AG08396 (cell line): Measurements from ENCODE around the gene TTC13.

ENCODE experiments used
- DNase-seq: peaks from one replicate; pipeline ENCODE4 v3.0.0; 2012; ENCODE audit warnings: low spot score, mixed read lengths

Gene TTC13

GRCh38 chr1:230943048-230943593, 35.5 kb downstream of the TTC13 start:
- DNase-seq: no peak

GRCh38 chr1:230940848-230941247, 37.8 kb downstream of the TTC13 start:
- peak; percentile 35 for DNase-seq

- DNase-seq: no peak
Observed at GRCh38 chr1:230939806-230940489, 38.7 kb downstream of the TTC13 start.

- no peak for DNase-seq
Observed at GRCh38 chr1:230938924-230939368, 39.7 kb downstream of the TTC13 start.

GRCh38 chr1:230937371-230937770, 41.3 kb downstream of the TTC13 start:
- peak; percentile 17 for DNase-seq

- DNase-seq: no peak
Observed at GRCh38 chr1:230936475-230936874, 42.2 kb downstream of the TTC13 start.

GRCh38 chr1:230935852-230936251, 42.8 kb downstream of the TTC13 start:
- DNase-seq: no peak

GRCh38 chr1:230930986-230931385, 47.7 kb downstream of the TTC13 start:
- no peak for DNase-seq

- DNase-seq: no peak
Observed at GRCh38 chr1:230926182-230926581, 52.5 kb downstream of the TTC13 start.

GRCh38 chr1:230925608-230926007, 53.1 kb downstream of the TTC13 start:
- DNase-seq: no peak

GRCh38 chr1:230923176-230923575, 55.5 kb downstream of the TTC13 start:
- DNase-seq: no peak

- no peak for DNase-seq
Observed at GRCh38 chr1:230922620-230923019, 56.0 kb downstream of the TTC13 start.

GRCh38 chr1:230919207-230919606, 59.5 kb downstream of the TTC13 start:
- DNase-seq: no peak

- DNase-seq: peak; percentile 59
Observed at GRCh38 chr1:230917284-230918135, 61.2 kb downstream of the TTC13 start.

- no peak for DNase-seq
Observed at GRCh38 chr1:230916587-230917283, 61.9 kb downstream of the TTC13 start.

GRCh38 chr1:230915078-230915477, 63.6 kb downstream of the TTC13 start:
- DNase-seq: no peak

GRCh38 chr1:230913496-230913895, 65.2 kb downstream of the TTC13 start:
- DNase-seq: no peak

GRCh38 chr1:230910755-230911117, 67.9 kb downstream of the TTC13 start:
- no peak for DNase-seq

GRCh38 chr1:230909974-230910754, 68.5 kb downstream of the TTC13 start:
- no peak for DNase-seq

GRCh38 chr1:230907472-230908205, 71.0 kb downstream of the TTC13 start:
- DNase-seq: no peak

GRCh38 chr1:230906226-230906625, 72.4 kb downstream of the TTC13 start:
- DNase-seq: no peak
